IPS-15b (cell line): ENCODE measurements around the gene ZDHHC3.

Source experiments
- H3K27me3 ChIP-seq: one replicate; pipeline ENCODE4 v1.6.1; 2013; ENCODE audit warnings: low read length; ENCODE audit not compliant: control insufficient read depth, insufficient read depth
- H3K36me3 ChIP-seq: one replicate; pipeline ENCODE4 v1.6.1; 2013; ENCODE audit warnings: low read length; ENCODE audit not compliant: control insufficient read depth, insufficient read depth
- H3K4me1 ChIP-seq: one replicate; pipeline ENCODE4 v1.6.1; 2013; ENCODE audit warnings: mild to moderate bottlenecking, low read length; ENCODE audit not compliant: control insufficient read depth, insufficient read depth
- H3K4me3 ChIP-seq: one replicate; pipeline ENCODE4 v1.5.1; 2013; ENCODE audit warnings: low read depth, low read length
- H3K9ac ChIP-seq: one replicate; pipeline ENCODE4 v1.6.1; 2013; ENCODE audit warnings: low read depth, mild to moderate bottlenecking, low read length
- H3K9me3 ChIP-seq: one replicate; pipeline ENCODE4 v1.6.1; 2013; ENCODE audit warnings: mild to moderate bottlenecking, low read length; ENCODE audit not compliant: control insufficient read depth, insufficient read depth

The ZDHHC3 gene

DNA sequence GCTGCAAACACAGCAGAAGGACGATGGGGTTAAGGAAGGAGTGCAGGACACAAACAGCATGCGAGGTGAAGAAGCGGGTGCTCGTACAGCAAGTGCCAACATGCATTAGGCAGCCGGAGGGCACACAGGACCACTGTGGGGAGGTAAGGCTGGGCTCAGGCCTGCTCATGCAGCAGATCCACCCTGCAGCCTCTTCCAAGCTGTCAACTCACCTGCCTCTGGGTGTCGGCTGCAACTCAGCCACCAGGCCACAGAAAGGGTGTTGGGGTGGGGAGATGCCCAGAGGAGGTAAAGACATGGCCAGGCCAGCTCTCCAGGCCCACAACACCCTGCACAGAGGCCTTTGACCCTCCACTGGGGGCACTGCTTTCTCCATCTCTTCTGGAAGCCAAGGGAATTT, 57.4 kb downstream of the ZDHHC3 start:
- Histone ChIP-seq H3K36me3 (peaks cover 3% of the 10 kb centered on the region), H3K9ac (no peak overlapping the region), H3K4me3 (no peak overlapping the region), H3K4me1 (peaks cover 3% of the 10 kb centered on the region), H3K27me3 (no peaks in the 10 kb centered on the region), H3K9me3 (no peaks in the 10 kb centered on the region)

DNA sequence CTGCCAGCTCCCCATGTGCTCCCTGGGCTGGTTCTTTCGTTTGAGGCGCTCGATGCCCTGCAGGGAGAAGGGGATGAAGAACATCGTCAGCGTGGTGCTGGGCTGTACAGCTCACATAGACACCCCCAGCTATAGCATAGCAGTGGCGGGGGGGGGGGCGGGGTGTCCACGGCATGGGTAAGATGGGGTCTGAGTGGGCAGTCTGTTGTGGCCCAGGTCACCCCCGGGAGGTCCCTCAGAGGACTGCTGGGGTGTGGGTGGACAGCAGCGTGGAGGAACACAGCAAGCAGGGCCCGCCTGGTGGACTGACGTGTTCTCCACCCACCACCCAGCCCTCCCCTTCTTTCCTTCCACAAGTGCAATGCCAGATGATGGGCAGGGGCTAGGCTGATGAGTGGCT, 57.9 kb downstream of the ZDHHC3 start:
- Histone ChIP-seq H3K27me3 (no peaks in the 10 kb centered on the region), H3K36me3 (peaks cover 3% of the 10 kb centered on the region), H3K9me3 (no peaks in the 10 kb centered on the region), H3K9ac (no peak overlapping the region), H3K4me3 (no peak overlapping the region), H3K4me1 (peaks cover 3% of the 10 kb centered on the region)

DNA sequence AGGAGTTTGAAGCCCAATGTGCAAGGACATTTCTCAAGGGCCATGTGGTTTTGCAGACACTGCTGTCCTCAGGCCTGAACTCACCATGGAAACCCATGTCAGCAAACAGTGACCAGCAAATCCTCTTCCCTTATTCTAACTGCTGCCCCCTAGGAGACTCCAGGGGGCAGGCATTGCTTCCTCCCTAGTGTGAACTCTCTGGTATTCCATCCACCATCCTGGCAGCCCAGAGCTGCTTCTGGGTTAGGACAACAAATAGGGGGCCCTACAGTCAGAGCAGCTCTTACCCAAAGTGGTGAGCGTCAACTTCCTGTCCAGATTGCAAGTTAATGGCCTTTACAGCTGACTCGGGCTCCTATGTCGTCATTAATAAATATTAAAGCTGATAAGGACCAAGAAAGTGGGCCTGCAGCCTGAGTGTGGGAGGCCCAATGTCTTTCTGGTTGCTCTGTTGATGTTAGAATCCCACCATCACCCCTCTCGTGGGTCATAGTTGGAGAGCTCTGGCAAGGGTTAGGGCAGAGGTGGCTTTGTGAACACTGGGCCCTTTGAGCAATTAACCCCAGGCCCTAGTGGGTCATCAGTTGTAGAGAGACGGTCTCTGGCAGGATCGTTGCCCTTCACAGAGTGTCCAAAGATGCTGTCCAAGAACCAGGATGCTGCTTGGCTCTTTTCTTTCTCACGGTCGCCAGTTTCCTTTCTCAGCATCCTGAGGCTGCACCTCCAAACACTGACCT, 60.1 kb downstream of the ZDHHC3 start:
- Histone ChIP-seq H3K4me1 (peaks cover 3% of the 10 kb centered on the region), H3K9ac (no peak overlapping the region), H3K27me3 (no peaks in the 10 kb centered on the region), H3K4me3 (no peak overlapping the region), H3K9me3 (no peaks in the 10 kb centered on the region), H3K36me3 (no peaks in the 10 kb centered on the region)

DNA sequence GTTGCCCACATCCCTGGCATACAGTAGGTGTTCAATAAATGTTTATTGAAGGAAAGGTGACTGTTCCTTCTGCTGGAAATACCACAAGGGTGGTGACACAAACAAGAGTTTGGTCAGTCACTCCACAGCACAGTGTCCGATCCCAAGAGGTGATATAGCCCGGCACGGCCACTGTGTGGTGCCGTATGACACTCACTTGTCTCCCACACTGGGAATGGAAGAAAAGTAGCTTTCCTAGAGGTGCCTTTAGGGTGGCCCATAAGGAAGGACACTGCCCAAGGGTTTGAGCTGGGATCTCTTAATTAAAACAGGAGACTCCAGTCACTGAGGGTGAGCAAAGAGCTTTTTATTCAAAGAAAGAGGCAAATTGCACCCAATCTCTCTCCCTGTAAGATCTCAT, 61.0 kb downstream of the ZDHHC3 start:
- H3K27me3 ChIP-seq = no peaks in the 10 kb centered on the region
- H3K9me3 ChIP-seq = no peaks in the 10 kb centered on the region
- no peak overlapping the region for H3K9ac ChIP-seq
- peaks cover 3% of the 10 kb centered on the region for H3K4me1 ChIP-seq
- no peak overlapping the region for H3K4me3 ChIP-seq
- no peaks in the 10 kb centered on the region for H3K36me3 ChIP-seq

DNA sequence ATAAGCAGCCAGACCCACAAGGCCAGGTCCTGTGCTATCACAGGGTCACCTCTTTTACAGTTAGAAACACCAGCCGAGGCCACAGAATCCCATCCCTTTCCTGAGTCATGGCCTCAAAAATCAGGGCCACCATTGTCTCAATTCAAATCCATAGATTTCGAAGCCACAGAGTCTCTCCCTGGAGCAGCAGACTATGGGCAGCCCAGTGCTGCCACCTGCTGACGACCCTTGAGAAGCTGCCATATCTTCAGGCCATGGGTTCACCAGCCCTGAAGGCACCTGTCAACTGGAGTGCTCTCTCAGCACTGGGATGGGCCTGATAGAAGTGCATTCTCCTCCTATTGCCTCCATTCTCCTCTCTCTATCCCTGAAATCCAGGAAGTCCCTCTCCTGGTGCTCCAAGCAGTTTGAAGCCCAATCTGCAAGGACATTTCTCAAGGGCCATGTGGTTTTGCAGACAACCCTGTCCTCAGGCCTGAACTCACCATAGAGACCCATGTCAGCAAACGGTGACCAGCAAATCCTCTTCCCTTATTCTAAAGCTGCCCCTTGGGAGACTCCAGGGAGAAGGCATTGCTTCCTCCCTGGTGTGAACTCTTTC, 62.0 kb downstream of the ZDHHC3 start:
- H3K36me3 ChIP-seq = no peaks in the 10 kb centered on the region
- no peaks in the 10 kb centered on the region for H3K27me3 ChIP-seq
- no peaks in the 10 kb centered on the region for H3K9me3 ChIP-seq
- H3K9ac ChIP-seq = no peak overlapping the region
- peaks cover 3% of the 10 kb centered on the region for H3K4me1 ChIP-seq
- no peak overlapping the region for H3K4me3 ChIP-seq

DNA sequence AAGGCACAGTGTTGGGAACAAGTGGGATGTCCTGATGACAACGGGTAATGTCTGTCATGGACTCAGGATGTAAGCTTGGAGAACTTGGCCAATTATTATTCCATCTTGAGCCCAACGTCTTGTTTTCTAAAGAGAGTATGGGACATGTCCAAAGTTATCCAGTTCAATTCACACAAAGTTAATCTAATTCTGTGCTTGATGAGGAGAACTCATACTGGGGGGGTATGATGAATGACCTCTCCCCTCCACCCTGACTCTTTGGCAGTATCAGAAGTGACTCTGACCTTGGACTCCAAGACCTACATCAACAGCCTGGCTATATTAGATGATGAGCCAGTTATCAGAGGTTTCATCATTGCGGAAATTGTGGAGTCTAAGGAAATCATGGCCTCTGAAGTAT, 65.3 kb downstream of the ZDHHC3 start:
- Histone ChIP-seq H3K4me3 (no peak overlapping the region), H3K9me3 (no peaks in the 10 kb centered on the region), H3K27me3 (no peaks in the 10 kb centered on the region), H3K4me1 (peaks cover 5% of the 10 kb centered on the region), H3K36me3 (no peaks in the 10 kb centered on the region), H3K9ac (no peak overlapping the region)

DNA sequence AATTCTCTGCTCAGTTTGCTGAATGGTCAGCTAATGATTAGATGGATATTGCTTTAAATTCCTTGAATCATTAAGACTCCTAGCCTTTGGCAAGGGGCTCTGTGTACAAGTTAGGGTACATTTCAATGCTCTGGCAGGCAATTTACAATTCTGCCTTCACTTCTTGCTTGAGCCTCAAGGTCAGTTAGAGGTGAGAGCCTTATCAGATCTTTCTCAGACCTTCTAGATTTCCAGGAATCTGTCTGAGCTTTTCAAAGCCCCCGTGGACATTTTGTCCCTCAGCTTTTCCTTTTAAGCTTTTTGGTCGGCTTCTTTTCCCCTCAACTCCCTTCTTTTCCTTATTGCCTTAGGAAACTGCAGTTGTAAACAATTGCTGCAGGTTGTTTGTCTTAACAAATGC, 66.9 kb downstream of the ZDHHC3 start:
- Histone ChIP-seq H3K9ac (no peak overlapping the region), H3K4me1 (peaks cover 2% of the 10 kb centered on the region), H3K27me3 (no peaks in the 10 kb centered on the region), H3K9me3 (no peaks in the 10 kb centered on the region), H3K4me3 (no peak overlapping the region), H3K36me3 (no peaks in the 10 kb centered on the region)

DNA sequence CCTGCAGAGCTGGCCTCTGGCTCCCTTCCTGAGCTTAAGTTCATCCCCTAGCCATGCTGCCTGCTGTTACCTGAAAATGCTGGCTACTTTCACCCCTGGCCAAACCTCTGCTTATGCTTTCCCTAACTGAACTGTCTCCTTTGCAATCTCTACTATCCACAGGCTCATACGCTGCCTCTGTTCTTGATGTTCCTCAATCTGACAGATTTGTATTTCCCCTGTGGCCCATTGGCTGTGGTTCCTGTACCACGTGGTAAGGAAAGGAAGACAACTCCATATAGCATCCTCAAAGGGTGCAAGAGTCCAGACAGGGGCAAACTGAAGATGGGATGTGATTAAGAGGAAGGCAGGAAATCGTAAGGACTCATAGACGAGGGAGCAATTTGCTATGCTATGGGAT, 68.4 kb downstream of the ZDHHC3 start:
- Histone ChIP-seq H3K9ac (no peak overlapping the region), H3K27me3 (no peaks in the 10 kb centered on the region), H3K9me3 (no peaks in the 10 kb centered on the region), H3K36me3 (no peaks in the 10 kb centered on the region), H3K4me1 (peaks cover 2% of the 10 kb centered on the region), H3K4me3 (no peak overlapping the region)

DNA sequence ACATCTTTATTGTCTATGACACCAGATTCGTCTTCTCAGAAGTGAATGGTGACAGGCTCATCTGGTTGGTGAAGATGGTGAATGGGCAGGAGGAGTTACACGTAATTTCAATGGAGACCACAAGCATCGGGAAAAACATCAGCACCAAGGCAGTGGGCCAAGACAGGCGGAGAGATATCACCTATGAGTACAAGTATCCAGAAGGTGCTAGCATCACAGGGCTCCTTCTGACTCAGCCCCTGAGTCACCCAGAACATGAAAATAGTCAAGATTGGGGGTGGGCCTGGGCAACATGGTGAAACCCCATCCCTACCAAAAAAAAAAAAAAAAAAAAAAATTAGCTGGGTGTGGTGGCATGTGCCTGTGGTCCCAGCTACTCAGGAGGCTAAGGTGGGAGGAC, 69.0 kb downstream of the ZDHHC3 start:
- H3K27me3 ChIP-seq = no peaks in the 10 kb centered on the region
- no peak overlapping the region for H3K9ac ChIP-seq
- no peak overlapping the region for H3K4me3 ChIP-seq
- no peaks in the 10 kb centered on the region for H3K9me3 ChIP-seq
- peaks cover 2% of the 10 kb centered on the region for H3K4me1 ChIP-seq
- no peaks in the 10 kb centered on the region for H3K36me3 ChIP-seq

DNA sequence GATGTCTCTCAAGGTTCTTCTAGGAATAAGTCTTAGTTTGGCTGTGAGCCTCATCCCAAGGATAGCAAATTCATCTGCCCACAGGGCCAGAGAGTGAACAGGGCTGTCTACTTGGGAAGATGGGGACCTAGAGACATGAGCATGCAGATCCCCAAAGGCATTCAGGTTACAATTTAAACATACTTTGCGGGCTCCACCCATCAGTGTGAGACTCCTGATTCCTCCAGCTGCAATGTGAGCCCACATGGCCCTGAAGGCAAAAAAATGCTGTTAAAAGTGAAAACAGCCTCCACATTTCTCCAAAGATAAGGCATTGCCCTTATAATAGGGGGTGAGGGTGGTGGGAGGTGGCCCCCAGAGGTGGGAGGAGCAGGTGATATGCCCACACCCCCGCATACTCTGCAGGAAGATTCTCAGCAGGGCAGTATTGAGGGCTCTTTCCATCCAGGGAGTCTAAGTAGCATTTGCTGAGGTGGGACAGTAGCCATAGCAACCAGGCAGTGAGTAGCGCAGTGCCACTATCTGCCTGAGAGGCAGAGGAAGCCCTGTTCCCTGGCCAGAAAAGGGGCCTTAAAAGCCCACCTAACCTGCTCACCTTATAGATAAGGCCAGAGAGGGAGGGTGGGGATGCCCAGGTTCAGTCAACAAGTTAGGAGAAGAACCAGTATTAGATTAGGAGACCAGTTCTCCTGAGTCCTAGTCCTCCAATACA, 70.4 kb downstream of the ZDHHC3 start:
- Histone ChIP-seq H3K9me3 (no peaks in the 10 kb centered on the region), H3K27me3 (no peaks in the 10 kb centered on the region), H3K9ac (no peak overlapping the region), H3K4me3 (no peak overlapping the region), H3K4me1 (peaks cover 2% of the 10 kb centered on the region), H3K36me3 (no peaks in the 10 kb centered on the region)

DNA sequence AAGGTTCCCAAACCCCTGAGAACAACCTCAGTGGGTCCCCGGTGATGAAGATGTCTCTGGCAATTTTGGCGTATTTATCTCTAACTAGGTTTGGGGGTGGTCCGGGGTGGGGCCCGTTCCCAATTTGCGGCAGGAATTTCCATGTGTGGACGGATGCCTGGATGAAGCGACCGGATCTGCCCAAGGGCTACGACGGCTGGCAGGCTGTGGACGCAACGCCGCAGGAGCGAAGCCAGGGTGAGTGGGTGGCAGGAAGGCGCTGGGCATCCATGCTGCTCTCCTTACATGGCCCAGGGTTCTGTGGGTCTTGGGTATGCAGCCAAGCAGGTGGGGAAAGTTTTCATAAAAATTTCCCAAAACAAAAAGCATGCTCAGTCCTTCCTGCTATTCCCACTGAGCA, 72.2 kb downstream of the ZDHHC3 start:
- Histone ChIP-seq H3K9me3 (no peaks in the 10 kb centered on the region), H3K9ac (no peak overlapping the region), H3K4me1 (peaks cover 6% of the 10 kb centered on the region), H3K36me3 (no peaks in the 10 kb centered on the region), H3K27me3 (no peaks in the 10 kb centered on the region), H3K4me3 (no peak overlapping the region)

DNA sequence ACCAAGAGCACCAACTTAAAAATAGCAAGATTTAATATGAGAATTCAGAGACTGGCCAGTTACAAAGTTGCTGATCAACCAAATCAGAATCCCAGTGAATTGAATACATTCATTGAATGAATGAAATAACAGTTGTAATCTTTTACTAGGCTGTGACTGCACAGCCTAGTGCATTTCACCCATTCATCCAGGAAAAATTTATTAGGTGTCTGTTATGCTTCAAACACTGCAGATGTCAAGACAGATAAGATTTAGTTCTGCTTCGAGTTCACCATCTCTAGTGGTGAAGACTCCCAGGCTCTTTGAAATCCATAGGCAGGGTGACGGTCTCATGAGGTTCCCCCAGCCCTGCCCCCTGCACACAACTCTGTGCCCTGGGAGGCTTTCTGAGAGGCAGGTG, 72.7 kb downstream of the ZDHHC3 start:
- H3K9ac ChIP-seq = no peak overlapping the region
- no peaks in the 10 kb centered on the region for H3K9me3 ChIP-seq

More for the DNA sequence above, 72.7 kb downstream of the ZDHHC3 start:
- Histone ChIP-seq H3K27me3 (no peaks in the 10 kb centered on the region), H3K4me1 (peaks cover 6% of the 10 kb centered on the region), H3K36me3 (no peaks in the 10 kb centered on the region), H3K4me3 (no peak overlapping the region)
